GM19397 (cell line): ENCODE measurements around the gene C6orf136.
A peak's percentile ranks its signal among the peaks of the same experiment; 100 is the strongest.
"Not testable (repeated sequence)": the region's sequence is repeated elsewhere in the genome, so short reads cannot be mapped to it uniquely, and the experiment has no call there.

Experiments used
- ATAC-seq: cut with Tn5 transposase; IDR thresholded peaks from one replicate; pipeline ENCODE4 v1.9.1; 2021; ENCODE audit warnings: mild to moderate bottlenecking, moderate library complexity; ENCODE audit not compliant: unreplicated experiment

C6orf136 gene

DNA sequence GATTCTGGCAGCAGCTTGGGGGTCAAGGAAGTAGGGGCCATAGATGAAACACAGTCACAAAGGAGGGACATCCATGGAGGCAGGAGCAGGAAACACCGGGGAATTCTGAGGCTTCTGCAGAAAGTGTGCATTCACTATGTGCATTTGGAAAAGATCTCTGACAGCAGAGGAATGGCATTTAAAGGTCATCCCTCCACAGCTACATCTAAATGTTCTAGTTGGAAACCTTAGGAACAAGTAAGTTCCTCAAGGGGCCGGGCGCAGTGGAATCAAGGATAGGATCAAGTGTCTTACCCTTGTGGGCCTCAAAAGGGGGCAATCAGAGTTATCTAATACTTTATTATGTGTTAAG is 8.8 kb downstream of the C6orf136 start:
- no peak for ATAC-seq

DNA sequence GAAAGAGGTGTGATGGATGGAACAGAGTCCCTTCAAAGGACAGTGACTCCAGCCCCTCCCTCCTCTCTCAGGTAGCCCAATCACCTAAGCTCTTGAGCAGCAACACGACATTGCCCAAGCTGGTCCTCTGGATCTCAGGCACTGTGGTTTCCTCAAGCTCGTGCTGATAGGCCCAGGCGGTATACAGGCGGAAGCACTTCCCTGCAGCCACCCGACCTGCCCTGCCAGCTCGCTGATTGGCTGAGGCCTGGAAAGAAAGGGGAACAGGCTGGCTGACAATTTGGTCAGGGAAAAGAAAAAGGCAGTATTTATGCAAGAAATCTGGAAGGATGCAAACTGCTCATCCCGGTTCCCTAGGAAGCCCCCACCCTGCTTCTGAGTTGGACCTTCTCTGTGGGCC is 9.6 kb downstream of the C6orf136 start:
- ATAC-seq: no peak

DNA sequence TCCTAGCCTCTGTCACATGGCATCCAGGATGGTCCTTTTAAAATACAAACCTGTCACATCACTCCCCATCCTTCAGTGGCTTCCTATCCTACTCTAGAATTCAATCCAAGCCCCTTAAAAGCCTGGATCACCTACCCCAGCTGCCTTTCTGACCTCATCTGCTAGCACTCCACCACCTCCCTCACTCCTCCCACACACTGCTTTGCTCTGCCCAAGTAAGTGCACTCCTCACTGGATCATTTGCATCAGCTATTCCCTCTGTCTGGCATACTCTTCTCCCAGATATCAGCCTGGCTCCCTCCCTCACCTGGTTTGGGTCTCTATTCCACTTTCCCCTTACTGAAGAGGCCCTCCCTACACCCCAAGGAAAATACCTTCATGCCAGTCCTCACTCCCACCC is 10.5 kb downstream of the C6orf136 start:
- ATAC-seq: no peak

DNA sequence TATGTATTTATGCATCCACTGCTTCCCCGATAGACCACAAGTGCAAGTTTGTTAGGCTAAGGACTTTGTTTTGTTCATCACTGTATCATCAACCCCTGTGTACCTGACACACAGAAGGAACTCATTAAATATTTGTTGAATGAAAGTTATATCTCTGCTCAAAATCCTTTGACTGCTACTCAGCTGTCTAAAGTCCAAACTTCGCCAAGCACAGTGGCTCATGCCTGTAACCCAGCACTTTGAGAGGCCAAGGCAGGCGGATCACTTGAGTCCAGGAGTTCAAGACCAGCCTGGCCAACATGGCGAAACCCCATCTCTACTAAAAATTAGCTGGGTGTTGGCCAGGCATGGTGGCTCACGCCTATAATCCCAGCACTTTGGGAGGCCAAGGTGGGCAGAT is 11.0 kb downstream of the C6orf136 start:
- ATAC-seq: not testable (repeated sequence)

DNA sequence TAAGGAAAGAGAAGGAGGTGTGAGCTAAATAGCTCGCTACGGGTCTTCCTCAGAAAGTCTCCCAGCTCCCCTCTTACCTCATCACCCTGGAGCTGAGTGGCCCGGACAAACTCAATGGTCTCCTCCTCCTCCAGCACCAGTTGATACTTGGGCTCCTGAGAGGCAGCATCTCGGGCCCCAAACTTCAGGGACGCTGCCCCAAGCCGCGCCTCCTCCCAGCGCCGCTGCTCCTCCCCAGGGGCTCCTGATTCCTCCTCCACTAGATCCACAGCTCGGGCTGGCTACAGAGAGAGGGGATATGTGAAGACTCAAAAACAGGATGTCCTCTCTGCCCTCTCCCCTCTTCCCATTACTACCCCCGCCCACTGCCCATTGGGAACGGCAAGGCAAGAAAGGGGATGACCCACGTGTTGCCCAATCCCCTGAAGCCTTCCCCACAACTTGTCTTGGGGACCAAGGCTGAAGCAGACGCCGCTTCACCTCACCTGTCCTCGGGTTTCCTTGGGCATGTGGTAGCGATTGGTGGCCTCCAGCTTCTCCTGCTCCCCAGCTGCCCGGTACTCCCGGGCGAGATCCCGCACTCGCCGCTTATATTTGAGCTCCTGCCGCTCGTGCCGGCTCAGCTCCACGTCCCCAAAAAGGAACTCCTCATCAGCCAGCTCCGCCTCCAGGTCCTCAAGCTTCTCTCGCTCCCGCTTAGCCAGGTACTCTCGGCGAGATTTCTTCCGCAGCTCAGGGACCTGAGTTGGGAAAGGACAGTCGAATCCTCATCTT is 18.2 kb downstream of the C6orf136 start:
- no peak for ATAC-seq

DNA sequence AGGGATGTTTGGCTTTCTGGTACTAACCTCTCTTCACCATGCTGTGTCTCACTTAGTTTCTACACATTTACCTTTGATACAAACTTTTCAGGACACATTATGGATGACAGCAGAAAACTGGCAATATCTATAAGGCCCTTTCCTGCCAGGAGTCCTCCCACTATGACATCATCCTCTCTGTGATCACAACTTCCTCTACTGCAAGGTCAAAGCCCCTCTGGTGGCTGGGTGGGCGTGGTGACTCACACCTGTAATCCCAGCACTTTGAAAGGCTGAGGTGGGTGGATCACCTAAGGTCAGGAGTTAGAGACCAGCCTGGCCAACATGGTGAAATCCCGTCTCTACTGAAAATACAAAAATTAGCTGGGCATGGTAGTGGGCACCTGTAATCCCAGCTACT is 19.4 kb downstream of the C6orf136 start:
- not testable (repeated sequence) for ATAC-seq

DNA sequence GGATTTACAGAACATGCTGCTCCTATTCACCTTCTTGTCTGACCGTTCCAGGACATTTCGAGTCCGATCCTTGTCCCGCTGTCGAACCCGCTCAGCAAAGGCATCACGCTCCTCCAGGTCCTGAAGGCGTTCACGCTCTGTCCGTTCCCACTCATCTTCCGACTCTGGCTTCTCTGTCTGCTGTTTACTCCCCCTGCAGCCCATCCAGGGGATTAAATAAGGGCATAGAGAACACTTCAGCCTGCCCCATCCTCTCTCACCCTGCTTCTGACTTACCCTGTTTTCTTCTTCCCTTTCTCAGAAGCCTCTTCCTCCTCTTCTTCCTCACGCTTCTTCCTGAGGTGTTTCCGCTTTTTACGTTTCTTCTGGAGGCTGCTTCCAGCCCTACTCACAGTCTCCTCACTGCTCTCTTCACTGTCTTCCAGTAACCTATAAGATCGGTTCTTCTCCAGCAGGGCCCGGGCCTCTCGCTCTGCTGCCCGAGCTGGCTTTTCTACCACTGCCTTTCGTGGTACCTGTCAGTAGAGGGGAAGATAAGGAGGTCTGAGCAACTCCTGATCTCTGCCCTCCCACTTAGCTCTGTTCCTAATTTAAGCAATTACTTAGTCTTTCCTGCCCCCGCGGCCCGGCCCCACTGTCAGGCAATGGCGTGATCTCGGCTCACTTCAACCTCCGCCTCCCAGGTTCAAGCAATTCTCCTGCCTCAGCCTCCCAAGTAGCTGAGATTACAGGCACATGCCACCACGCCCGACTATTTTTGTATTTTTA is 24.0 kb downstream of the C6orf136 start:
- ATAC-seq: no peak

- ATAC-seq: peak; percentile 80
Observed at GRCh38 chr6:30672445-30673253, 25.7 kb downstream of the C6orf136 start, which contains the start of gene DHX16. TSS of gene DHX16 (minus strand) at chr6:30673006. CDS start at chr6:30672841, 165 bp downstream.

DNA sequence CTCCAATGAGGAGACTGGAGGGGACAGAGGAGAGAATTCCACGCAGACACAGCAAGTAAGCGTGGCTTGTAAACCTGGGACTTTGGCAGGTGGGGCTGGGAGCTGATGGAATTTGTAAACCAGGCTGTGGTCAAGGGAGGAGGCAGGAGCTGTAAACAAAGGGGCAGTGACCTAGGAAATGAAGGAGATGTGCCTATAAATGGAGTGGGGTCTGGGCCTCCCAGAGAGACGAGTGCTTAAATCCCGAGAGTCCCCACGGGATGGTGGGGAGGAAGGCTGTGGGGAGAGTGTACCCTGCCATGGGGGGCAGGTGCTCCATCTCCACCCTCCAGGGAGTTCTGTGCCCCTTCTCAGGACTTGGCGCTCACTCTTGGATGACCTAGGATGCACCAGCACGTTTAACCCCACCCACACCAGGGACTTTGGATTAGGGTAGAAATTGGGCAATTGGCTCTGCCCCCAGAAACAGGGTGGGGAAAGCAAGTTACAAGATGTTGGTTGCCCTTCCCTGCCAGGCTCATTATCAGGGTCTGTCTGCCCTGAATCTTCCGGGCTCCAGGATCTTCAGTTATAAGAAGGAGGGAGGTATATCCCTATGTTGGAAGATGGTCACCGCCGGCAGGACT is 29.8 kb downstream of the C6orf136 start:
- no peak for ATAC-seq

DNA sequence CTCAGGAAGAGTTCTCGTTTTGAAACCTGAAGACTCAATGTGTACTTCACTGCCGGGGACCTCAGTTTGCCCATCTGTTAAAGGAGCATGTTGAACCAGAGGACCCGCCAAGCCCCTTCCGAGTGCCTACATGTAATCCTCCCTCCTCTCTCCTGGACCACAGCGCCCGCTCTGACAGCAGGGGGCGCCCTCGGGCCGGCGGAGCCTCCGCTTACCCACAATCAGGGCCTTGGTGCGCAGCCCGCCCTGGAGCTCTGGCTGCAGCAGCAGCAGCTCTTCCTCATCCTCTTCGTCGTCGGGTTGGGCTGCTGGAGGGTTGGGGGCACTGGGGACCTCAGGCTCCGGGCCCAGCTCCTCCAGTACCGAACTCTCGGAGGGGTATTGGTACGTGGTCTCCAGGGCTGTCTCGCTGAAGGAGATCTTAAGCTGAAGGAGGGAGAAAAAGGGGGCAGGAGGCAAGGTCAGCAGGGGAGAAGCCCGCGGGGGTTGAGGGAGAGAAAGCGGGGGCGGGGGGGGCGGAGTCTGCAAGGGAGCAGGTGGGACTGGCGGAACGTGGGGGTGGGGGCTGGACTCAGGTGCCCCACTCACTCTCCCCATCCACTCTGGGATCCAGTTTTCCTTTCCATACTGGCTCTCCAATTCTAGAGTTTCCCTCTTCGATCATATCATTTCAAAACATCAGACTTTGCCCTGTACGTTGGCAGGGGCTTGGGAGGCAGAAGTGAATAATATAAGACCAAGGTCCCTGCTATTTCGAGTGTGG is 32.2 kb downstream of the C6orf136 start:
- peak; percentile 41 for ATAC-seq

- ATAC-seq: no peak
Observed at GRCh38 chr6:30679765-30680535, 33.0 kb downstream of the C6orf136 start.

DNA sequence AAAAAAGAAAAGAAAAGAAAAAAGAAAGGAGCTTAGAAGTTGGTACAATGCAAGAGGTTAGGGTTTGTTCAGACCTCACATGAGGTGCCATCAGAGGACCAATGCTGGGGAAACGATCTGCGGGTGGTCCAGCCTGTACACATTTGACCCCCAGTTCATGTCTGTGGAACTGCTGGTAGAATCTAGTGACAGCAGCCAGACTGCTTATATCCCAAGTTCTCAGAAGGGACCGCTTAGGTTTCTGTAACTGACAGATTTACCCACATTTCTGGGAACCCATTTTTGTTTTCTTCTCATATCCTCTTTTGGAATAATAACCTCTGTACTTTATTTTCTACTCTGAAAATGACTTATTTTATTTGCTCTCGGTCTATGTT is 34.8 kb downstream of the C6orf136 start:
- no peak for ATAC-seq

GRCh38 chr6:30682143-30683117 is 35.5 kb downstream of the C6orf136 start:
- peak; percentile 30 for ATAC-seq

GRCh38 chr6:30683183-30683979 is 36.4 kb downstream of the C6orf136 start:
- ATAC-seq: no peak

GRCh38 chr6:30683980-30684338 is 37.0 kb downstream of the C6orf136 start:
- ATAC-seq: no peak

GRCh38 chr6:30684386-30685156 is 37.6 kb downstream of the C6orf136 start:
- no peak for ATAC-seq
